Omental fat pad (tissue), 4 donors: ENCODE results near the gene SEC24C. TPM values are rescaled to one million over a fixed set of nuclear protein-coding genes. Genes with fewer than 3 reads are reported as not detected.
"Not testable (repeated sequence)": the region's sequence is repeated elsewhere in the genome, so short reads cannot be mapped to it uniquely, and the experiment has no call there.

Experiments
- ATAC-seq: fragments of 150-250 bp; one replicate; pipeline ENCODE4 v1.9.1; 2016; ENCODE audit warnings: mild to moderate bottlenecking, moderate library complexity; ENCODE audit not compliant: low FRiP score
- DNase-seq: peaks from one replicate; pipeline ENCODE4 v3.0.0-alpha.2; 2019; ENCODE audit warnings: low spot score
- CTCF ChIP-seq, 3 donors: fragments of 450-650 bp; IDR thresholded peaks; one replicate each; pipeline ENCODE4 v1.5.1; 2016 to 2017; ENCODE audit warnings: antibody characterized with exemption in 3 of 3, mild to moderate bottlenecking in 3 of 3, moderate library complexity in 2 of 3
- total RNA-seq, 4 donors: library from RNA; depleted of rRNA; stranded (reverse); fragments of >200 nt; gene quantifications; one replicate each; pipeline ENCODE4 v1.1.0, GENCODE V29; 2016

The SEC24C gene
- 10 to 100 TPM; 45.1 to 53.7 (median 47.5) TPM for total RNA-seq

- peak; percentile 96 for ATAC-seq
- no peak for TF ChIP-seq CTCF (IDR thresholded peaks at IDR 0.05)
- DNase-seq: peak; percentile 91
Observed at GRCh38 chr10:73743905-73744663, at the start of gene SEC24C. Gene SEC24C, plus strand, starts transcription at chr10:73744372. Its CDS starts 2,461 bp downstream, at chr10:73746833.

GRCh38 chr10:73695302-73695701, 48.9 kb upstream of the SEC24C start:
- not testable (repeated sequence) for DNase-seq, ATAC-seq

- DNase-seq, ATAC-seq: not testable (repeated sequence)
Observed at GRCh38 chr10:73697675-73698159, 46.5 kb upstream of the SEC24C start, which contains the start of gene AGAP5. Gene AGAP5, minus strand, starts transcription at chr10:73698109. Its CDS starts 354 bp downstream, at chr10:73697755.

GRCh38 chr10:73698819-73699218, 45.4 kb upstream of the SEC24C start:
- not testable (repeated sequence) for ATAC-seq, DNase-seq

GRCh38 chr10:73703924-73704323, 40.2 kb upstream of the SEC24C start:
- not testable (repeated sequence) for DNase-seq, ATAC-seq

- not testable (repeated sequence) for DNase-seq, ATAC-seq
Observed at GRCh38 chr10:73705506-73706072, 38.6 kb upstream of the SEC24C start.

- ATAC-seq, DNase-seq: not testable (repeated sequence)
Observed at GRCh38 chr10:73706488-73706887, 37.7 kb upstream of the SEC24C start.

GRCh38 chr10:73707628-73708027, 36.5 kb upstream of the SEC24C start:
- not testable (repeated sequence) for ATAC-seq, DNase-seq

- ATAC-seq, DNase-seq: not testable (repeated sequence)
Observed at GRCh38 chr10:73708122-73708521, 36.0 kb upstream of the SEC24C start.

GRCh38 chr10:73711683-73712082, 32.5 kb upstream of the SEC24C start:
- not testable (repeated sequence) for ATAC-seq, DNase-seq

GRCh38 chr10:73713912-73714311, 30.3 kb upstream of the SEC24C start:
- not testable (repeated sequence) for ATAC-seq

GRCh38 chr10:73714483-73714882, 29.7 kb upstream of the SEC24C start:
- ATAC-seq: not testable (repeated sequence)

More at GRCh38 chr10:73713912-73714311, 30.3 kb upstream of the SEC24C start:
- not testable (repeated sequence) for DNase-seq

GRCh38 chr10:73715179-73716156, 28.7 kb upstream of the SEC24C start:
- not testable (repeated sequence) for DNase-seq, ATAC-seq

More at GRCh38 chr10:73714483-73714882, 29.7 kb upstream of the SEC24C start:
- DNase-seq: not testable (repeated sequence)
